T47D (cell line): Measurements from ENCODE around the gene SLC25A21.
"Not testable (repeated sequence)": the region's sequence is repeated elsewhere in the genome, so short reads cannot be mapped to it uniquely, and the experiment has no call there.

Experiments
- DNase-seq, 2 experiments: peaks; one replicate each; pipeline versions ENCODE4 v3.0.0 to v3.0.0-alpha.2; 2011 to 2012; ENCODE audit warnings: low read depth in 1 of 2, low spot score in 1 of 2
- JUND ChIP-seq: IDR thresholded peaks from 2 replicates; pipeline ENCODE4 v1.6.1; 2012; ENCODE audit warnings: low read depth
- in situ Hi-C: cut with HindIII; loops from 2 replicates; pipeline ENCODE4 v1.10.0; 2016; ENCODE audit warnings: low sequenced_read_pairs, low pct_unique_long_range_greater_than_20kb

SLC25A21 gene

GRCh38 chr14:36996857-36997590, 175.4 kb downstream of the SLC25A21 start:
- in situ Hi-C loops, result no loop called here
- no peak for TF ChIP-seq JUND
- DNase-seq, result no peak

- in situ Hi-C loops, result no loop called here
- TF ChIP-seq JUND, result no peak
- DNase-seq, result peak in 1 of 2 experiments; percentile 32
Observed at GRCh38 chr14:36996133-36996856, 176.1 kb downstream of the SLC25A21 start.

GRCh38 chr14:36989806-36990205, 182.6 kb downstream of the SLC25A21 start:
- no peak for DNase-seq
- no peak for TF ChIP-seq JUND
- in situ Hi-C loops, result no loop called here

GRCh38 chr14:36988989-36989388, 183.4 kb downstream of the SLC25A21 start:
- in situ Hi-C loops, result no loop called here
- TF ChIP-seq JUND, result no peak
- DNase-seq, result no peak

- no peak for DNase-seq
- TF ChIP-seq JUND, result no peak
- in situ Hi-C loops, result no loop called here
Observed at GRCh38 chr14:36988568-36988967, 183.8 kb downstream of the SLC25A21 start.

GRCh38 chr14:36986407-36986806, 186.0 kb downstream of the SLC25A21 start:
- no peak for DNase-seq
- TF ChIP-seq JUND, result no peak
- in situ Hi-C loops, result no loop called here

- DNase-seq, result no peak
- in situ Hi-C loops, result no loop called here
- no peak for TF ChIP-seq JUND
Observed at GRCh38 chr14:36981832-36982529, 190.4 kb downstream of the SLC25A21 start.

GRCh38 chr14:36980413-36980812, 192.0 kb downstream of the SLC25A21 start:
- in situ Hi-C loops, DNase-seq: not testable (repeated sequence)

- no peak for TF ChIP-seq JUND
- in situ Hi-C loops, result no loop called here
- no peak for DNase-seq
Observed at GRCh38 chr14:36979863-36980262, 192.5 kb downstream of the SLC25A21 start.

- DNase-seq, result peak in 1 of 2 experiments; percentile 48
- in situ Hi-C loops, result no loop called here
Observed at GRCh38 chr14:36976571-36977023, 195.8 kb downstream of the SLC25A21 start.

GRCh38 chr14:36975834-36976233, 196.6 kb downstream of the SLC25A21 start:
- DNase-seq, result peak in 1 of 2 experiments; percentile 53
- in situ Hi-C loops, result no loop called here
- TF ChIP-seq JUND, result no peak

More at GRCh38 chr14:36976571-36977023, 195.8 kb downstream of the SLC25A21 start:
- no peak for TF ChIP-seq JUND

GRCh38 chr14:36974985-36975384, 197.4 kb downstream of the SLC25A21 start:
- no peak for DNase-seq
- in situ Hi-C loops, result no loop called here
- TF ChIP-seq JUND, result no peak
